GM18951 (cell line): ENCODE results near the gene CLEC2B.
"Not testable (repeated sequence)": the region's sequence is repeated elsewhere in the genome, so short reads cannot be mapped to it uniquely, and the experiment has no call there.

Source experiments
- POLR2A ChIP-seq: IDR thresholded peaks from 4 replicates; pipeline ENCODE4 v1.6.1; 2011; ENCODE audit warnings: mild to moderate bottlenecking; ENCODE audit not compliant: insufficient read length, insufficient read depth; ENCODE audit errors: extremely low read depth
- in situ Hi-C: fragments of 300-500 bp; cut with MboI; formaldehyde crosslinking; loops from one replicate; pipeline ENCODE4 v1.12.0; 2022; ENCODE audit warnings: low sequenced_read_pairs, mixed read lengths, inconsistent platforms; ENCODE audit not compliant: unreplicated experiment

The CLEC2B gene

GRCh38 chr12:9888665-9889273 lies 19.6 kb upstream of the CLEC2B start:
- in situ Hi-C loops: no loop called here
- no peak for TF ChIP-seq POLR2A

DNA sequence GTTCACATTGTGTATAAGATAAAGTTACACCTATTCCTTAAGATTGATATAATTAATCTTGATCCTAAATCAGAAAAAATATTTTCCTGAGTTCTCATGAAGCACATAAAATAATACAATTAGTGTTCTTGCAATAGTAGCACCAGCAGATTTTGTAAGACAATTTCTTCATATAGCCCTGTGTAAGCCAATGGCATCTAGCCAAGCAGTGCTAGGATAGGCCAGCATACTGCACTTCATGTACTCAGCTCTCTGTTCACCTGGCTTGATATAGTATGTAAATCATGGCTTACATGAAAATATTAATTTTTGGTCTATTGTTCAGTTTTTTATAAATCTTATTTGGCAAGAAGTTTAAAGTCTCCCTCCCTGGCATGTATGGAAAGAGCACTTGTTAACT lies 14.0 kb upstream of the CLEC2B start:
- in situ Hi-C loops: no loop called here
- TF ChIP-seq POLR2A: no peak

DNA sequence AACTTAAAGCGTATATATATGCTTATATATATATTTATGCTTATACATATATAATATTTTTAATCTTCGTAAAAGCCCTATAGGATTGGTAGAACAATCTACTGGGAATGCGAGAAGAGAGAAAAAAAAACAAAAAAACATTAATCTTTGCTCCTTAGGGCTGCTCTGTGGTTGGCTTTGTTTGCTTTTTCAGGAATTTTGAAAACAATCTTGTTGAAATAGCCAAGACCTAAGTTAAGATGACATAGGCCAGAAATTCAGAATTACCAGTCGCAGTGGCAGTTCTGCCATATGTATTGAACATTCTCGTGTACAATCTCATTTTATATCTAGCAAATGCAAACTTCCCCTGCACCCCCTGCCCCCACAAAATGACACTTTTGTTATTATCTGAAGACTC lies 12.8 kb upstream of the CLEC2B start:
- no peak for TF ChIP-seq POLR2A
- in situ Hi-C loops: no loop called here

DNA sequence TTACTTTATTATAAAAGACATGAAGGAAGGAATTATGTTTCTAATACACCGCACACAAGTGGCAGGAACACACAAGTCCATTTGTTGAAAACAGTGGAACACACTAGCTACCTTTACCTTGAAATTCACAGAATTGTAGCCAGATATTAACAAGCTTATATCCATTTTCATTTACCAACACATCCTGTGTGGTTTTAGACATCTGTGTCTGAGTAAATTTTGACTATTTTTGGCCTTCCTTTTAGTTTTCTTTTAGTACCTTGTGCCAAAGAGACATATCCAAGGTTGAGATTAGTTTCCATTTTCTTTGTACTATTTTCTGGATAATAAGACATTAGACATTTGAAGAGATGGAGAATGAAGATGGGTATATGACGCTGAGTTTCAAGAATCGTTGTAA lies 12.1 kb upstream of the CLEC2B start, which contains the start of gene KLRF2:
Gene KLRF2 (plus strand): TSS at position 244 of the 400 bp plus-strand sequence. CDS start 107 bp downstream, at position 351.
- TF ChIP-seq POLR2A: no peak
- in situ Hi-C loops: no loop called here

GRCh38 chr12:9880532-9881078 lies 11.5 kb upstream of the CLEC2B start:
- no peak for TF ChIP-seq POLR2A
- in situ Hi-C loops: no loop called here

DNA sequence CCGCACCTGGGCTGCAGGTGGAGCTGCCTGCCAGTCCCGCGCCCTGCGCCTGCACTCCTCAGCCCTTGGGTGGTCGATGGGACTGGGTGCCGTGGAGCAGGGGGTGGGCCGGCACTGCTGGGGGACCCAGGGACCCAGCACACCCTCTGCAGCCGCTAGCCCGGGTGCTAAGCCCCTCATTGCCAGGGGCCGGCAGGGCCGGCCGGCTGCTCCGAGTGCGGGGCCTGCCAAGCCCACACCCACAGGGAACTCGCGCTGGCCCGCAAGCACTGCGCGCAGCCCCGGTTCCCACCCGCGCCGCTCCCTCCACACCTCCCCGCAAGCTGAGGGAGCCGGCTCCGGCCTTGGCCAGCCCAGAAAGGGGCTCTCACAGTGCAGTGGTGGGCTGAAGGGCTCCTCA lies 7.0 kb upstream of the CLEC2B start:
- in situ Hi-C loops: not testable (repeated sequence)

- TF ChIP-seq POLR2A: no peak
Measured at GRCh38 chr12:9872742-9873141, 3.6 kb upstream of the CLEC2B start.

DNA sequence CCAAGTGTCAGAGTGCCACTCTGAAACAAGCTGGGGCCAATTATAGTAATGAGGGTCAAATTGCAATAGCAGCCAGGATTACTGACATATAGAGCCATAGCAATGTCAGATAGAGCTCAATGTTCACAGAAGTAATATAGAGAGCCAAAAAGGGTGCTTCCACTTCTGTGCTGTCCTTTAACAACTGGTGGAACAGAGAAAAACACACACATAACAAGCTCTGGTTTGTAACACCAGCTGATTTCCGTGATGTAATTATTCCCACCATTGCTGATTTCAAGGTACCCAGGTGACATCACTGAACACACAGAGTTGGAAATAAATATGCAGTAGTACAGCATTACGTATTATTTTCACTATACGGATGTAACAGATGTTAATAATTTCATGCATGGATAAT lies 3.0 kb upstream of the CLEC2B start:
- in situ Hi-C loops: no loop called here
- no peak for TF ChIP-seq POLR2A

More at GRCh38 chr12:9872742-9873141, 3.6 kb upstream of the CLEC2B start:
- in situ Hi-C loops: no loop called here

DNA sequence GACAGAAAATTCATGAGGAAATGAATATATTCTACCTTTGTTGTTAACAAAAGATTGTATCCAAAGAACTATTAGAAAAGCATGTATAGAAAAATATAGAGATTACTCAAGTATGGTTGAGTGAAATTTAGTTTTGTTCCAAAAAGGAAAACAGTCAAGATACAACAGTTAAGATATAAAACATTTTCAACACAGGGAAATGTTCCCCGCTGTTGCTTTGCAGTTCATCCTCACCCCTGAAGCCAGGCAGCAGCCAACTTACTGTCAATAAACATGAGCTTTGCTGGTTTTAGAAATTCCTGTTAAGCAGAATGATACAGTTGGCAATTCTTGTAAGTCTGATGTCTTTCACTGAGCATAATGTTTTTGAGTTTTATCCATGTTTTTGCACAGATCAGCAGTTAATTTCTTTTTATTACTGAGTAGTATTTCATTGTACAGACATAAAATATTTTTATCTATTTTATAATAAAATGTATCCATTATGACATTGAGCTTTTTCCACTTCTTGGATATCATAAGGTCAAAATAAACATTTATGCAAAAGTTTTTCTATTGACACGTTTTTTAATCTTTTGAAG lies 1.2 kb upstream of the CLEC2B start:
- TF ChIP-seq POLR2A: no peak
- in situ Hi-C loops: no loop called here

DNA sequence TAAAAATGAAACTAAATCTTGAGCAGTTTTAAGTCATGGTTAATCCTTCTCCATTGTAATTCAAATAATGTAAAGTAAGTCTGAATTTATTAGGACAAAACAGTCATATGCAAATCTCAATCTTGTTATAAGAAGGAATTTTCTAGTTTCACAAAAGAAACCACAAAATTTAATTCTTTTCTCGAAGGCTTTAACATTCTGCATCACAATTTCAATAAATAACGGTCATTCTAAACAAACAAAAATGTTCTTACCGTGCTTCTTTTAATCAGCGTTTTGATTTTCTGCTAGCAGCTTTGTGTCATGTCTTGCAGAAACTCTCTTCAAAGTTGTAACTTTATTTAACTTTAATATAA lies 225 bp downstream of the CLEC2B start:
- in situ Hi-C loops: no loop called here
- no peak for TF ChIP-seq POLR2A

GRCh38 chr12:9868311-9868801 lies 798 bp downstream of the CLEC2B start:
- no peak for TF ChIP-seq POLR2A

DNA sequence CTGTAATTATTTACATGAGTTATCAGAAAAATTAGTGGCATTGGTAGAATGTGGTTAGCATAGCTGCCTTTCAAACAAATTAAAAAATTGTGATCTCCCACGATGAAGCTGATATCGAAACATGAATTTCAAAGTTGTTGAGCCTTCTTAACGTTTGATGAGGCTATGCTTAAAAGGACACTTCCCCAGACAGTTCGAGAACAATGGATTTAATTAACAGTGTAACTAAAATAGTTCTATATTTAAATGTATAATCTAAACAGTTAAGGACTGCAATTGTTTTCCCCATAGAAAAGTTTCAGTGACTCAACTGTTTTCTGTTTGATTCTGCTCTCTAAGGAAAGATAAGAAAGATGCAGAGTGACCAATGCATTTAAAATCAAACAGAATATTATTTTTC lies 1.6 kb downstream of the CLEC2B start:
- in situ Hi-C loops: no loop called here
- TF ChIP-seq POLR2A: no peak

More at GRCh38 chr12:9868311-9868801, 798 bp downstream of the CLEC2B start:
- in situ Hi-C loops: no loop called here

DNA sequence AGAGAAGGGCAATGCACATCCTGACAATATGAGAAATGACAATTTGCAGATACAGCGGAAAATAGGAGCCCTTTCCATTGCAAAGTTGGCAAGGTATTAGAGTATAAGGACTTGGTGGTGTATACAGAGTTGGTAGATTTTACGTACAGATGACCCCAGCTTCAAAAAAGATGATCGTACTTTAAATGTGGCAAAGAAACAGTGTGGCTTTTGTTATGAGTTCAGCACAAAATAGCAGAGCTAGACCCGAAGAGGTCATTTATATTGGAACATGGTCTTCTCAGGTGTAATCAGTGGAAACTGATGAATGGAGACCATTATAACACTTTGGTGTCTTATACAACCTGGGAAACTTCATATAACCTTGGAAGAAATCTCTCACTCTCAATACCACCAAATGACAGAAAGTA lies 2.3 kb downstream of the CLEC2B start:
- no peak for TF ChIP-seq POLR2A
- in situ Hi-C loops: no loop called here
